IMR-90 (cell line): ENCODE results near the gene CUBN. TPM values are rescaled to one million over a fixed set of nuclear protein-coding genes. Genes with fewer than 3 reads are reported as not detected.

Source experiments
- ATAC-seq: fragments of 200-7000 bp; cut with Tn5 transposase; 2 replicates; pipeline ENCODE4 v1.9.1; 2020; ENCODE audit warnings: low read depth, mild to moderate bottlenecking, moderate library complexity
- BruUV-seq: library from RNA; stranded (reverse); fragments of 400-500 nt; replicated peaks from 2 replicates; lab custom pipeline; 2021; lab: Mats Ljungman, UMichigan
- CTCF ChIA-PET: fragments of 300-600 bp; formaldehyde crosslinking; extraction: SDS; loops from one replicate; lab custom pipeline; 2021; ENCODE audit warnings: antibody characterized with exemption; lab: Yijun Ruan, JAX
- POLR2A ChIA-PET: fragments of 300-600 bp; sonication (Branson Sonifier 250); formaldehyde crosslinking; loops from one replicate; lab custom pipeline; 2022; ENCODE audit warnings: antibody characterized with exemption; ENCODE audit not compliant: unreplicated experiment; lab: Charles Lee
- DNase-seq: peaks from one replicate; pipeline ENCODE4 v3.0.0; 2013
- H2AFZ ChIP-seq: replicated peaks from 2 replicates; pipeline ENCODE3; 2013; ENCODE audit warnings: low read length, mild to moderate bottlenecking; ENCODE audit not compliant: poor library complexity
- H2AK5ac ChIP-seq: 2 replicates; pipeline ENCODE4 v1.6.1; 2013; ENCODE audit warnings: low read depth, low read length, inconsistent platforms
- H2AK9ac ChIP-seq: replicated peaks from 2 replicates; pipeline ENCODE3; 2013; ENCODE audit warnings: mild to moderate bottlenecking, low read depth, low read length, moderate library complexity; ENCODE audit not compliant: poor library complexity
- H2BK120ac ChIP-seq: 2 replicates; pipeline ENCODE4 v1.6.1; 2013; ENCODE audit warnings: low read depth, low read length, inconsistent platforms
- H2BK15ac ChIP-seq: 3 replicates; pipeline ENCODE4 v1.6.1; 2013; ENCODE audit warnings: low read depth, low read length, inconsistent platforms
- H2BK20ac ChIP-seq: 2 replicates; pipeline ENCODE4 v1.6.1; 2013; ENCODE audit warnings: low read depth, mild to moderate bottlenecking, inconsistent platforms, low read length, moderate library complexity
- H2BK5ac ChIP-seq: 2 replicates; pipeline ENCODE4 v1.6.1; 2013; ENCODE audit warnings: mild to moderate bottlenecking, low read depth, low read length, inconsistent platforms; ENCODE audit not compliant: poor library complexity, severe bottlenecking
- H3K14ac ChIP-seq: replicated peaks from 2 replicates; pipeline ENCODE4 v1.6.1; 2013; ENCODE audit warnings: low read depth, low read length, inconsistent platforms
- H3K18ac ChIP-seq: 2 replicates; pipeline ENCODE4 v1.6.1; 2013; ENCODE audit warnings: low read depth, low read length, control low read depth
- H3K23ac ChIP-seq: 2 replicates; pipeline ENCODE4 v1.6.1; 2013; ENCODE audit warnings: low read depth, low read length, inconsistent platforms
- H3K27ac ChIP-seq: 2 replicates; pipeline ENCODE4 v1.5.1; 2013; ENCODE audit warnings: mild to moderate bottlenecking, control low read depth, low read length; ENCODE audit not compliant: insufficient read depth
- H3K27me3 ChIP-seq: 2 replicates; pipeline ENCODE4 v1.6.1; 2013; ENCODE audit warnings: low read length; ENCODE audit not compliant: control insufficient read depth, insufficient read depth
- H3K36me3 ChIP-seq: 2 replicates; pipeline ENCODE4 v1.6.1; 2013; ENCODE audit warnings: low read length, mixed read lengths; ENCODE audit not compliant: control insufficient read depth, insufficient read depth
- H3K4ac ChIP-seq: 2 replicates; pipeline ENCODE4 v1.6.1; 2013; ENCODE audit warnings: low read depth, low read length, inconsistent platforms
- H3K4me1 ChIP-seq: 2 replicates; pipeline ENCODE4 v1.6.1; 2013; ENCODE audit warnings: low read length, mixed read lengths; ENCODE audit not compliant: control insufficient read depth, insufficient read depth
- H3K4me2 ChIP-seq: 2 replicates; pipeline ENCODE4 v1.6.1; 2013; ENCODE audit warnings: low read depth, mild to moderate bottlenecking, control low read depth, low read length, moderate library complexity
- H3K4me3 ChIP-seq: 2 replicates; pipeline ENCODE4 v1.5.1; 2013; ENCODE audit warnings: low read depth, mild to moderate bottlenecking, control low read depth, low read length, moderate library complexity; ENCODE audit not compliant: insufficient read depth
- H3K56ac ChIP-seq: 2 replicates; pipeline ENCODE4 v1.6.1; 2013; ENCODE audit warnings: low read length, inconsistent platforms; ENCODE audit not compliant: insufficient read depth; ENCODE audit errors: extremely low read depth
- H3K79me1 ChIP-seq, 2 experiments: 2 replicates each; pipeline ENCODE4 v1.6.1; 2013; ENCODE audit warnings: low read length in 2 of 2, inconsistent platforms in 1 of 2, low read depth in 1 of 2
- H3K9ac ChIP-seq: 2 replicates; pipeline ENCODE4 v1.6.1; 2013; ENCODE audit warnings: low read depth, low read length, control low read depth
- H3K9me1 ChIP-seq: 2 replicates; pipeline ENCODE4 v1.6.1; 2013; ENCODE audit warnings: low read length, inconsistent platforms; ENCODE audit not compliant: insufficient read depth
- H3K9me3 ChIP-seq: 2 replicates; pipeline ENCODE4 v1.6.1; 2013; ENCODE audit warnings: low read length; ENCODE audit not compliant: control insufficient read depth, insufficient read depth
- H4K20me1 ChIP-seq: 2 replicates; pipeline ENCODE4 v1.6.1; 2013; ENCODE audit warnings: low read length, inconsistent platforms; ENCODE audit not compliant: insufficient read depth
- H4K5ac ChIP-seq: 2 replicates; pipeline ENCODE4 v1.6.1; 2013; ENCODE audit warnings: mild to moderate bottlenecking, low read depth, low read length, control low read depth
- H4K8ac ChIP-seq, 2 experiments: 2 replicates each; pipeline ENCODE4 v1.6.1; 2013; ENCODE audit warnings: low read depth in 2 of 2, low read length in 2 of 2, control low read depth in 1 of 2, inconsistent platforms in 1 of 2
- H4K91ac ChIP-seq: 2 replicates; pipeline ENCODE4 v1.6.1; 2013; ENCODE audit warnings: low read depth, low read length, inconsistent platforms; ENCODE audit not compliant: insufficient read depth
- BHLHE40 ChIP-seq: fragments of 150-350 bp; IDR thresholded peaks from 2 replicates; pipeline ENCODE4 v1.6.1; 2016; ENCODE audit warnings: mild to moderate bottlenecking, low read depth, low read length
- CEBPB ChIP-seq: IDR thresholded peaks from 2 replicates; pipeline ENCODE4 v1.6.1; 2012; ENCODE audit warnings: low read depth, low read length, improper control_type of control experiment
- CHD1 ChIP-seq: IDR thresholded peaks from 2 replicates; pipeline ENCODE4 v1.6.1; 2012; ENCODE audit warnings: low read depth, low read length, improper control_type of control experiment
- ELK1 ChIP-seq: fragments of 150-350 bp; IDR thresholded peaks from 2 replicates; pipeline ENCODE4 v1.6.1; 2016; ENCODE audit warnings: low read depth, mild to moderate bottlenecking, low read length, moderate library complexity, borderline replicate concordance
- FOS ChIP-seq: fragments of 150-350 bp; IDR thresholded peaks from 2 replicates; pipeline ENCODE4 v1.6.1; 2016; ENCODE audit warnings: low read depth, low read length
- MAFK ChIP-seq: IDR thresholded peaks from 2 replicates; pipeline ENCODE4 v1.6.1; 2012; ENCODE audit warnings: low read depth, low read length, improper control_type of control experiment
- MAZ ChIP-seq: IDR thresholded peaks from 2 replicates; pipeline ENCODE4 v1.6.1; 2012; ENCODE audit warnings: low read depth, mild to moderate bottlenecking, low read length, improper control_type of control experiment, moderate library complexity, borderline replicate concordance
- MXI1 ChIP-seq: IDR thresholded peaks from 2 replicates; pipeline ENCODE4 v1.6.1; 2012; ENCODE audit warnings: low read depth, mild to moderate bottlenecking, low read length, moderate library complexity, borderline replicate concordance
- NFE2L2 ChIP-seq: fragments of 150-350 bp; IDR thresholded peaks from 2 replicates; pipeline ENCODE4 v1.6.1; 2016; ENCODE audit warnings: low read depth, mild to moderate bottlenecking, low read length
- POLR2A ChIP-seq: IDR thresholded peaks from 2 replicates; pipeline ENCODE4 v1.6.1; 2012; ENCODE audit warnings: mild to moderate bottlenecking, low read depth, low read length
- RAD21 ChIP-seq: IDR thresholded peaks from 2 replicates; pipeline ENCODE4 v1.6.1; 2012; ENCODE audit warnings: low read length, improper control_type of control experiment
- RCOR1 ChIP-seq: IDR thresholded peaks from 2 replicates; pipeline ENCODE4 v1.6.1; 2012; ENCODE audit warnings: mild to moderate bottlenecking, low read length, improper control_type of control experiment; ENCODE audit not compliant: insufficient replicate concordance
- RFX5 ChIP-seq: IDR thresholded peaks from 2 replicates; pipeline ENCODE4 v1.8.0; 2012; ENCODE audit warnings: low read depth, mild to moderate bottlenecking, low read length, moderate library complexity
- USF2 ChIP-seq: fragments of 150-350 bp; IDR thresholded peaks from 2 replicates; pipeline ENCODE4 v1.6.1; 2017; ENCODE audit warnings: mild to moderate bottlenecking, antibody characterized with exemption, low read length, low read depth
- WGBS, 2 experiments: methylation state at CpG; one replicate each; pipeline versions ENCODE4 v1.1.5 to v1.1.7; 2013; ENCODE audit warnings: missing lambda C conversion rate in 2 of 2; ENCODE audit not compliant: insufficient read length in 1 of 2; ENCODE audit errors: extremely low coverage in 2 of 2; 5-methylcytosine and 5-hydroxymethylcytosine counted together
- dilution Hi-C: fragments of 300-500 bp; cut with HindIII; formaldehyde crosslinking; loops from one replicate; pipeline ENCODE4 v1.14.3; 2018; ENCODE audit warnings: low sequenced_read_pairs; ENCODE audit not compliant: unreplicated experiment
- in situ Hi-C: fragments of 300-500 bp; cut with MboI; formaldehyde crosslinking; loops from 3 replicates; pipeline ENCODE4 v1.14.3; 2019; ENCODE audit warnings: low sequenced_read_pairs, inconsistent platforms, mixed read lengths
- intact Hi-C: fragments of 100-400 bp; cut with micrococcal nuclease; formaldehyde crosslinking; loops from 2 replicates; pipeline ENCODE4 v1.10.0; 2022
- polyA plus RNA-seq, 3 experiments: library from polyadenylated mRNA; depleted of rRNA; stranded (reverse); fragments of >200 nt; gene quantifications; 2 replicates each; pipeline ENCODE4 v1.2.3, GENCODE V29; 2012; ENCODE audit warnings: low replicate concordance in 1 of 3
- total RNA-seq: library from RNA; depleted of rRNA; stranded (reverse); fragments of >200 nt; gene quantifications from 2 replicates; pipeline ENCODE4 v1.2.3, GENCODE V29; 2012
- TF ChIP-seq, protein P1 (sequence below): conservative IDR thresholded peaks from 2 replicates; pipeline ENCODE4 v1.5.1; 2012; ENCODE audit warnings: mild to moderate bottlenecking, low read depth, low read length, improper control_type of control experiment

Gene CUBN
- total and polyA plus RNA-seq, 2 of the 4 experiments (the other 2 are of a cell fraction), result 0.19 to 0.54 TPM

- no peak overlapping the region for H3K27ac ChIP-seq
- no peak overlapping the region for H3K18ac ChIP-seq
- no peak overlapping the region for H2AK5ac ChIP-seq
- 0 out of 2 replicates have a peak overlapping the region, but pooled peaks have one; percentile 14 for H3K14ac ChIP-seq
- peaks cover 2% of the 10 kb centered on the region for H3K4me1 ChIP-seq
- no peak overlapping the region for H2BK20ac ChIP-seq
- H3K56ac ChIP-seq, result no peak overlapping the region
- H3K23ac ChIP-seq, result no peak overlapping the region
- H3K36me3 ChIP-seq, result no peaks in the 10 kb centered on the region
- POLR2A ChIA-PET, result no interaction called here
- no TSS peak for BruUV-seq
- no peak overlapping the region for H3K4me3 ChIP-seq
- no peaks in the 10 kb centered on the region for H3K27me3 ChIP-seq
- H3K4me2 ChIP-seq, result no peak overlapping the region
- no peak overlapping the region for H2BK120ac ChIP-seq
- H3K9me1 ChIP-seq, result no peaks in the 10 kb centered on the region; the same call in 1 of the 2 replicates
- no peak overlapping the region for H2AK9ac ChIP-seq
- no peak for ATAC-seq
- H3K9ac ChIP-seq, result no peak overlapping the region
- no peak overlapping the region for H2AFZ ChIP-seq
- CTCF ChIA-PET, result no interaction called here
- intact Hi-C loops (no loop called here), in situ Hi-C loops (no loop called here), dilution Hi-C loops (no loop called here)
- H2BK5ac ChIP-seq, result no peak overlapping the region
- no peak overlapping the region for H4K8ac ChIP-seq
- H3K79me1 ChIP-seq, result no peaks in the 10 kb centered on the region
- H4K5ac ChIP-seq, result no peak overlapping the region
- H3K9me3 ChIP-seq, result no peaks in the 10 kb centered on the region
- H2BK15ac ChIP-seq, result no peak overlapping the region
- no peaks in the 10 kb centered on the region for H4K20me1 ChIP-seq
- DNase-seq, result no peak
- no CpG with 5 or more reads among the region's 5 CpGs for WGBS, 2 experiments
- H3K4ac ChIP-seq, result no peak overlapping the region
- H4K91ac ChIP-seq, result no peak overlapping the region
- TF ChIP-seq POLR2A (no peak), USF2 (no peak), MAFK (no peak), MAZ (no peak), NFE2L2 (no peak), RAD21 (no peak), MXI1 (no peak), ELK1 (no peak), RFX5 (no peak), FOS (no peak), BHLHE40 (no peak), RCOR1 (no peak), CHD1 (no peak), CEBPB (no peak)
- TF ChIP-seq, protein P1, sequence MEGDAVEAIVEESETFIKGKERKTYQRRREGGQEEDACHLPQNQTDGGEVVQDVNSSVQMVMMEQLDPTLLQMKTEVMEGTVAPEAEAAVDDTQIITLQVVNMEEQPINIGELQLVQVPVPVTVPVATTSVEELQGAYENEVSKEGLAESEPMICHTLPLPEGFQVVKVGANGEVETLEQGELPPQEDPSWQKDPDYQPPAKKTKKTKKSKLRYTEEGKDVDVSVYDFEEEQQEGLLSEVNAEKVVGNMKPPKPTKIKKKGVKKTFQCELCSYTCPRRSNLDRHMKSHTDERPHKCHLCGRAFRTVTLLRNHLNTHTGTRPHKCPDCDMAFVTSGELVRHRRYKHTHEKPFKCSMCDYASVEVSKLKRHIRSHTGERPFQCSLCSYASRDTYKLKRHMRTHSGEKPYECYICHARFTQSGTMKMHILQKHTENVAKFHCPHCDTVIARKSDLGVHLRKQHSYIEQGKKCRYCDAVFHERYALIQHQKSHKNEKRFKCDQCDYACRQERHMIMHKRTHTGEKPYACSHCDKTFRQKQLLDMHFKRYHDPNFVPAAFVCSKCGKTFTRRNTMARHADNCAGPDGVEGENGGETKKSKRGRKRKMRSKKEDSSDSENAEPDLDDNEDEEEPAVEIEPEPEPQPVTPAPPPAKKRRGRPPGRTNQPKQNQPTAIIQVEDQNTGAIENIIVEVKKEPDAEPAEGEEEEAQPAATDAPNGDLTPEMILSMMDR, result no peak
These were observed 36.4 kb downstream of the CUBN start for GRCh38 chr10:17092986-17093803.
